GM21825 (cell line): ENCODE measurements around the gene LPAR1.

Experiments used
- ATAC-seq: cut with Tn5 transposase; IDR thresholded peaks from one replicate; pipeline ENCODE4 v1.9.1; 2021; ENCODE audit warnings: mild to moderate bottlenecking, moderate library complexity; ENCODE audit not compliant: unreplicated experiment

Gene LPAR1

GRCh38 chr9:110923601-110924000 is 114.7 kb downstream of the LPAR1 start:
- ATAC-seq = no peak

GRCh38 chr9:110922145-110922544 is 116.1 kb downstream of the LPAR1 start:
- no peak for ATAC-seq

- no peak for ATAC-seq
These were observed 116.6 kb downstream of the LPAR1 start for GRCh38 chr9:110921705-110922104.

GRCh38 chr9:110919609-110920008 is 118.7 kb downstream of the LPAR1 start:
- no peak for ATAC-seq

GRCh38 chr9:110919050-110919435 is 119.2 kb downstream of the LPAR1 start:
- no peak for ATAC-seq

- ATAC-seq = no peak
These were observed 119.8 kb downstream of the LPAR1 start for GRCh38 chr9:110918316-110919049.

- ATAC-seq = no peak
These were observed 121.9 kb downstream of the LPAR1 start for GRCh38 chr9:110916403-110916802.

GRCh38 chr9:110912419-110913291 is 125.6 kb downstream of the LPAR1 start:
- ATAC-seq = no peak

- no peak for ATAC-seq
These were observed 126.4 kb downstream of the LPAR1 start for GRCh38 chr9:110911659-110912418.

GRCh38 chr9:110908894-110909293 is 129.4 kb downstream of the LPAR1 start:
- no peak for ATAC-seq

- ATAC-seq = no peak
These were observed 137.4 kb downstream of the LPAR1 start for GRCh38 chr9:110900917-110901316.

- no peak for ATAC-seq
These were observed 137.8 kb downstream of the LPAR1 start for GRCh38 chr9:110900456-110900855.

- no peak for ATAC-seq
These were observed 139.4 kb downstream of the LPAR1 start for GRCh38 chr9:110898866-110899265.

GRCh38 chr9:110898358-110898757 is 139.9 kb downstream of the LPAR1 start:
- no peak for ATAC-seq

- ATAC-seq = no peak
These were observed 140.3 kb downstream of the LPAR1 start for GRCh38 chr9:110897943-110898342.

GRCh38 chr9:110895147-110895905 is 142.9 kb downstream of the LPAR1 start:
- ATAC-seq = no peak

GRCh38 chr9:110894731-110895130 is 143.5 kb downstream of the LPAR1 start:
- ATAC-seq = no peak

- ATAC-seq = no peak
These were observed 145.6 kb downstream of the LPAR1 start for GRCh38 chr9:110892689-110893088.

GRCh38 chr9:110891760-110892159 is 146.5 kb downstream of the LPAR1 start:
- ATAC-seq = no peak

GRCh38 chr9:110890416-110890815 is 147.9 kb downstream of the LPAR1 start:
- ATAC-seq = no peak

- ATAC-seq = no peak
These were observed 151.0 kb downstream of the LPAR1 start for GRCh38 chr9:110887276-110887675.
